Measurements from ENCODE around the gene ABCC4.

DNA sequence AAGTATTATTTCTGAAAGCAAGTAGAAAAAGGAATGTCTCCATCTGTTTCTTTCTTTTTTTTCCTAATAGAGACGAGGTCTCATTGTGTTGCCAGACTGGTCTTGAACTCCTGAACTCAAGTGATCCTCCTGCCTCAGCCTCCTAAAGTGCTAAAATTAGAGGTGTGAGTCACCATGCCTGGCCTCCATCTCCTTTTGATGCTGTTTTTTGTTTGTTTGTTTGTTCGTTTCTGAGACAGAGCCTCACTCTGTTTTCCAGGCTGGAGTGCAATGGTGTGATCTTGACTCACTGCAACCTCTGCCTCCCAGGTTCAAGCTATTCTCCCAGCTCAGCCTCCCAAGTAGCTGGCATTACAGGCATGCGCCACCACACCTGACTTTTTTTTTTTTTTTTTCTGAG, 14.5 kb upstream of the ABCC4 start:
- TF ChIP-seq, protein P1, sequence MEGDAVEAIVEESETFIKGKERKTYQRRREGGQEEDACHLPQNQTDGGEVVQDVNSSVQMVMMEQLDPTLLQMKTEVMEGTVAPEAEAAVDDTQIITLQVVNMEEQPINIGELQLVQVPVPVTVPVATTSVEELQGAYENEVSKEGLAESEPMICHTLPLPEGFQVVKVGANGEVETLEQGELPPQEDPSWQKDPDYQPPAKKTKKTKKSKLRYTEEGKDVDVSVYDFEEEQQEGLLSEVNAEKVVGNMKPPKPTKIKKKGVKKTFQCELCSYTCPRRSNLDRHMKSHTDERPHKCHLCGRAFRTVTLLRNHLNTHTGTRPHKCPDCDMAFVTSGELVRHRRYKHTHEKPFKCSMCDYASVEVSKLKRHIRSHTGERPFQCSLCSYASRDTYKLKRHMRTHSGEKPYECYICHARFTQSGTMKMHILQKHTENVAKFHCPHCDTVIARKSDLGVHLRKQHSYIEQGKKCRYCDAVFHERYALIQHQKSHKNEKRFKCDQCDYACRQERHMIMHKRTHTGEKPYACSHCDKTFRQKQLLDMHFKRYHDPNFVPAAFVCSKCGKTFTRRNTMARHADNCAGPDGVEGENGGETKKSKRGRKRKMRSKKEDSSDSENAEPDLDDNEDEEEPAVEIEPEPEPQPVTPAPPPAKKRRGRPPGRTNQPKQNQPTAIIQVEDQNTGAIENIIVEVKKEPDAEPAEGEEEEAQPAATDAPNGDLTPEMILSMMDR (IDR thresholded peaks at IDR 0.05): no peak
- TF ChIP-seq POLR2AphosphoS5 (IDR thresholded peaks at IDR 0.05; ENCODE audit: insufficient read depth in 1 of 2, low read depth in 1 of 2) (no peak), POLR2A (IDR thresholded peaks at IDR 0.05) (no peak)

Measured in vagina (tissue), 2 donors.